RWPE2 (cell line): ENCODE measurements around the gene CACNA2D3.

Source experiments
- ATAC-seq: fragments of 200-7000 bp; cut with Tn5 transposase; 3 replicates; pipeline ENCODE4 v1.9.1; 2021; ENCODE audit warnings: low read depth
- DNase-seq: peaks from one replicate; pipeline ENCODE4 v3.0.0-alpha.2; 2020; ENCODE audit warnings: low spot score
- H3K27ac ChIP-seq: fragments of 450-650 bp; 2 replicates; pipeline ENCODE4 v1.5.1; 2017; ENCODE audit warnings: mild to moderate bottlenecking; ENCODE audit not compliant: poor library complexity, severe bottlenecking
- H3K27me3 ChIP-seq: fragments of 250-450 bp; sonication (Bioruptor Pico); 2 replicates; pipeline ENCODE4 v1.5.1; 2021; ENCODE audit warnings: mild to moderate bottlenecking, moderate library complexity; ENCODE audit not compliant: insufficient read depth, poor library complexity, severe bottlenecking
- H3K36me3 ChIP-seq: fragments of 250-450 bp; sonication (Bioruptor Pico); 2 replicates; pipeline ENCODE4 v1.5.1; 2020; ENCODE audit warnings: low read depth, mild to moderate bottlenecking, moderate library complexity
- H3K4me1 ChIP-seq: fragments of 250-450 bp; sonication (Bioruptor Pico); 2 replicates; pipeline ENCODE4 v1.5.1; 2021; ENCODE audit warnings: mild to moderate bottlenecking, moderate library complexity; ENCODE audit not compliant: insufficient read depth, poor library complexity, severe bottlenecking
- H3K4me3 ChIP-seq: fragments of 250-450 bp; sonication (Bioruptor Pico); 2 replicates; pipeline ENCODE4 v1.5.1; 2021; ENCODE audit warnings: mild to moderate bottlenecking, moderate library complexity; ENCODE audit not compliant: severe bottlenecking
- H3K9me3 ChIP-seq: fragments of 250-450 bp; sonication (Bioruptor Pico); 2 replicates; pipeline ENCODE4 v1.5.1; 2021; ENCODE audit warnings: mild to moderate bottlenecking, moderate library complexity; ENCODE audit not compliant: severe bottlenecking
- CTCF ChIP-seq: fragments of 450-650 bp; IDR thresholded peaks from one replicate; pipeline ENCODE4 v1.5.1; 2017; ENCODE audit warnings: mild to moderate bottlenecking, moderate library complexity; ENCODE audit not compliant: poor library complexity, severe bottlenecking

The CACNA2D3 gene

GRCh38 chr3:54550221-54550977 lies 428.0 kb downstream of the CACNA2D3 start:
- DNase-seq, result no peak
- Histone ChIP-seq H3K27ac (no peak overlapping the region), H3K9me3 (no peaks in the 10 kb centered on the region), H3K27me3 (no peaks in the 10 kb centered on the region), H3K4me1 (no peaks in the 10 kb centered on the region), H3K4me3 (no peak overlapping the region), H3K36me3 (no peaks in the 10 kb centered on the region)
- no peak for ATAC-seq
- no peak for TF ChIP-seq CTCF

DNA sequence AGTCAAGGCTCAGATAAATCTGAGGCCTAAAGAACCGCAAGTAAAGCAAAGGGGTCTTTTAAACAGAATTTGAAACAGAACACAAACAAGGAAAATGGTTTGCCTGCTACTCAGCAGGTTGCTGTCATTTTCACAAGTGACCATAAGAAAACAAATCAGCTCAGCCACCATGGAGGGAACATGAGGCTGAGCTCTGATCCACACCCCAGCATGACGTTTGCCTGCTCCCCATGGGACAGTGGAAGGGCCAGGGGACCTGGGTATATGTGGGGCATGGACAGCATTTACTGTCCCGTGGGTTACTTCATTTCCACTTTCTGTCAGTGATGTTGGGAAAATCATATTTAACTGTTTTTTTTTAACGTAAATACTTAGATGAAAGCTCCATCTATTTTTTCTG lies 434.3 kb downstream of the CACNA2D3 start:
- H3K27me3 ChIP-seq, result no peaks in the 10 kb centered on the region
- DNase-seq (no peak), ATAC-seq (no peak)
- no peak overlapping the region for H3K27ac ChIP-seq
- no peaks in the 10 kb centered on the region for H3K4me1 ChIP-seq
- TF ChIP-seq CTCF, result no peak
- no peaks in the 10 kb centered on the region for H3K36me3 ChIP-seq
- no peak overlapping the region for H3K4me3 ChIP-seq
- no peaks in the 10 kb centered on the region for H3K9me3 ChIP-seq

- DNase-seq, result no peak
- no peak for TF ChIP-seq CTCF
- H3K27me3 ChIP-seq, result no peaks in the 10 kb centered on the region
- no peaks in the 10 kb centered on the region for H3K4me1 ChIP-seq
- H3K9me3 ChIP-seq, result no peaks in the 10 kb centered on the region
- ATAC-seq, result no peak; the same call in 2 of the 3 replicates
- no peak overlapping the region for H3K27ac ChIP-seq
- H3K4me3 ChIP-seq, result no peak overlapping the region
- H3K36me3 ChIP-seq, result no peaks in the 10 kb centered on the region
These were observed 435.4 kb downstream of the CACNA2D3 start for GRCh38 chr3:54557538-54558428.

- Histone ChIP-seq H3K27me3 (no peaks in the 10 kb centered on the region), H3K4me1 (no peaks in the 10 kb centered on the region), H3K27ac (no peak overlapping the region), H3K36me3 (no peaks in the 10 kb centered on the region), H3K9me3 (no peaks in the 10 kb centered on the region), H3K4me3 (no peak overlapping the region)
- DNase-seq (no peak), ATAC-seq (no peak)
- TF ChIP-seq CTCF, result no peak
These were observed 441.3 kb downstream of the CACNA2D3 start for GRCh38 chr3:54563501-54564200.
